Measurements from ENCODE around the gene GRHL3.

GRCh38 chr1:24363994-24364393 lies 44.8 kb downstream of the GRHL3 start:
- TF ChIP-seq, protein P1, sequence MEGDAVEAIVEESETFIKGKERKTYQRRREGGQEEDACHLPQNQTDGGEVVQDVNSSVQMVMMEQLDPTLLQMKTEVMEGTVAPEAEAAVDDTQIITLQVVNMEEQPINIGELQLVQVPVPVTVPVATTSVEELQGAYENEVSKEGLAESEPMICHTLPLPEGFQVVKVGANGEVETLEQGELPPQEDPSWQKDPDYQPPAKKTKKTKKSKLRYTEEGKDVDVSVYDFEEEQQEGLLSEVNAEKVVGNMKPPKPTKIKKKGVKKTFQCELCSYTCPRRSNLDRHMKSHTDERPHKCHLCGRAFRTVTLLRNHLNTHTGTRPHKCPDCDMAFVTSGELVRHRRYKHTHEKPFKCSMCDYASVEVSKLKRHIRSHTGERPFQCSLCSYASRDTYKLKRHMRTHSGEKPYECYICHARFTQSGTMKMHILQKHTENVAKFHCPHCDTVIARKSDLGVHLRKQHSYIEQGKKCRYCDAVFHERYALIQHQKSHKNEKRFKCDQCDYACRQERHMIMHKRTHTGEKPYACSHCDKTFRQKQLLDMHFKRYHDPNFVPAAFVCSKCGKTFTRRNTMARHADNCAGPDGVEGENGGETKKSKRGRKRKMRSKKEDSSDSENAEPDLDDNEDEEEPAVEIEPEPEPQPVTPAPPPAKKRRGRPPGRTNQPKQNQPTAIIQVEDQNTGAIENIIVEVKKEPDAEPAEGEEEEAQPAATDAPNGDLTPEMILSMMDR (IDR thresholded peaks at IDR 0.05): no peak
- TF ChIP-seq POLR2A (IDR thresholded peaks at IDR 0.05): no peak
